ENCODE measurements around the gene NCKAP5.
A peak's percentile ranks its signal among the peaks of the same experiment; 100 is the strongest.

NCKAP5 gene

GRCh38 chr2:132780651-132781050, 787.6 kb downstream of the NCKAP5 start:
- no peak for DNase-seq

GRCh38 chr2:132779206-132779721, 789.0 kb downstream of the NCKAP5 start:
- DNase-seq = no peak

- DNase-seq = no peak
These were observed 792.0 kb downstream of the NCKAP5 start for GRCh38 chr2:132776287-132776686.

- DNase-seq = no peak
These were observed 794.1 kb downstream of the NCKAP5 start for GRCh38 chr2:132774189-132774588.

GRCh38 chr2:132773331-132773730, 794.9 kb downstream of the NCKAP5 start:
- DNase-seq = no peak

GRCh38 chr2:132772340-132772739, 795.9 kb downstream of the NCKAP5 start:
- DNase-seq = no peak

DNA sequence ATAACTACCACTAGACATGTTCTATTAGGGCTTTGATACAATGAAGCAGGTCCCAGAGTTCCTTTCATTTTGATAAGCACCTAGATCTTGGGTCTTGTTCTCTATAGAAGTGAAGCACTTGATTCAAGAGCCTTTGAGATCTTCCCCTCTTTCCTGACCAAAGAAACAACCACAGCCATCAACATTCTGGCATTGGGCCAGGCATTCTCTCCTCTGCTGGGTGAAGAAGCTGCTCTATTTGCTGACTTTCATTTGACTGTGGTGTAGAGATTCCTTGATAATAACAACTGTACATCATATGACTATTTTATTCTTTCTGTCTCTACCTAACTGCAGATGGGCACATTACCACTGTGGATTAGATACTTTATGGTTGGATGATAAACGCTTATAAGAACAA, 801.7 kb downstream of the NCKAP5 start:
- DNase-seq = no peak

GRCh38 chr2:132761437-132761836, 806.8 kb downstream of the NCKAP5 start:
- no peak for DNase-seq

- DNase-seq = no peak
These were observed 807.3 kb downstream of the NCKAP5 start for GRCh38 chr2:132760971-132761370.

DNA sequence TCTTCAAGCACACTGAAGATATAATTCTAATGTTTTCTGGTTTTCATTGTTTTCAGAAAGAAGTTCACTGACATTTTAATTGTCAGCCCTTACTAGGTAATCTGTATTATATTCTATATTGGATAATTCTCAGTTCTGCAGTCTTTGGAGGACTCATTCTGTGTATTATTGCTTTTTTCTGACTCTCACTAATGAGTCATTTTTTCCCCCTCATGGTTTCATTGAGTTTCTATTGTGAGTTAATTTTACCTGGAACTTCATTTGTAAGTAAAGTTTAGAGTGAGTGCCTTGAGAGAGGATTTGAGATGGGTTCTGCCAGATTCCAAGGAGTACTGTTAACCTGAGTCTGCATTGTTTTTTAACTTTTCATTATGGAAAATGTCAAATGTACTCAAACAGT, 807.9 kb downstream of the NCKAP5 start:
- no peak for DNase-seq

DNA sequence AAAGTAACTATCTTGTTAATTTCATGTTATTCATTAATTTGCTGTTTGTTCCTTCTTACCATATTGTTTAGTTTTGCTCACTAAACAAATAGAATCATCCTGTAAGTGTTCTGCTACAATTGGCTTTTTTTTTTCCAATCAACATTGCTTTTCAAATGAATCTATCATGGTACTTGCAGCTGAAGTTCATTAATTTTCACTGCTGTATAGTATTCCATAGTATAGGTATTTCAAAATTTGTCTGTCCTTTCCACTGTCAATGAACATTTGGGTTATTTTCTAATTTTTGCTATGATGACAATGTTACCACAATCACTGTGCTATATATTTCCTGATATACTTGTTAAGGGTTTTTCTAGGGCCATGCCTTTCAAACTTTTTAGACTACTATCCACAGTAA, 809.3 kb downstream of the NCKAP5 start:
- DNase-seq = no peak

DNA sequence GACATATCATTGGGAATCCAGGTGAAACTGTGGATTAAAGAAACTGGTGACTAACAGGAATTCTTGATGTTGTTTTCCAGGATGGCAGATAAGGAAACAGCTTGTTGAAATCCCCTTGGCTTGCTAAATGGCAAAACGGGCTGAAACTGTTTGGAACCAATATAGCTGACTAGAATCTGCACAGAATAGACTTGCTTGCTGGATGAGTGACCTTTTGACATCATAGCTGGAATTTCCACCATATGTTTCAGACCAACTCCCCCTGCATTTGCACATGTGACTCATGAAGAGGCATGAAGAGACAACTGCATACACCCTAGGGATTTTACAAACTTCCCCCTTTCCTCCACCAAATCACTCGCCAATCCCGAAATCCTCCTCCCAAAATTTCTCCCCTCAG, 810.6 kb downstream of the NCKAP5 start:
- no peak for DNase-seq

GRCh38 chr2:132757002-132757589, 811.2 kb downstream of the NCKAP5 start:
- no peak for DNase-seq

- no peak for DNase-seq
These were observed 813.3 kb downstream of the NCKAP5 start for GRCh38 chr2:132754867-132755472.

DNA sequence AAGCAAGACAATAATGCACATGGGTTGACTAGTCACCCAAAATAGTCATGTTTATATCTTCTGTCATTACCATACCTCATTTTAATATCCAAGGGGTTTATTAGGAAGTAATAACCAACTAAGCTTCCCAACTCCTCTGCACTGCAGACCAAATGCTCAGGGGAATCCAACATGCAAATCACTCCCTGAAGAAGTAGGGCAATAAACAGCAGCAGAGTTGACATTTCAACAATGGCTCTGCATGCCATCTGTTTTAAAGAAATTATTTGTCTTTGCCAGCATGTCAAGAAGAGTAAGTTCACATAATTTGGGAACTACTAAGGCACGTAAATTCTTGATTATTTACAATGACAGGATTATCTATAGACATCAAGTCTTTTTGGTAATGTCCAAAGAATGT, 813.9 kb downstream of the NCKAP5 start:
- DNase-seq = no peak

GRCh38 chr2:132752421-132753206, 815.6 kb downstream of the NCKAP5 start:
- DNase-seq = no peak

DNA sequence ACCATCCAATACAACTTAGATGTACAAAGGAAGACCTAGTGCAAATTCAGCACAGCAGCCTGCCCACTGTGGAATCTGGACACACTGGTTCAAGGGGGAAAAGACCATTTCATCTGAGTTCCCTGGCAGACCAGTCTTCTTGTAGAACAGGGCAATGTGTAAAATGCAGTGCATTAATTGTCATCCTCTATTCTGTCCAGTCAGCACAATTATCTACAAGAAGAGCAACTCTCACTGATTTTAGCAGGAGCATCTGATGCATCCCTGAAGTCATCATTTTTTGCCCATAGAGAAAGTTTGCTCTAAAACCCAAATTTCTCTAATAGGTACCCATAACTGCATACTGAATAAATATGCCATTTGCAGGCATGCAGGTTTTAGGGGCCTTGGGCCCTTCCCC, 816.4 kb downstream of the NCKAP5 start:
- DNase-seq = no peak

GRCh38 chr2:132750606-132751005, 817.7 kb downstream of the NCKAP5 start:
- DNase-seq = no peak

GRCh38 chr2:132747046-132747445, 821.2 kb downstream of the NCKAP5 start:
- no peak for DNase-seq

GRCh38 chr2:132741754-132742153, 826.5 kb downstream of the NCKAP5 start:
- no peak for DNase-seq

DNA sequence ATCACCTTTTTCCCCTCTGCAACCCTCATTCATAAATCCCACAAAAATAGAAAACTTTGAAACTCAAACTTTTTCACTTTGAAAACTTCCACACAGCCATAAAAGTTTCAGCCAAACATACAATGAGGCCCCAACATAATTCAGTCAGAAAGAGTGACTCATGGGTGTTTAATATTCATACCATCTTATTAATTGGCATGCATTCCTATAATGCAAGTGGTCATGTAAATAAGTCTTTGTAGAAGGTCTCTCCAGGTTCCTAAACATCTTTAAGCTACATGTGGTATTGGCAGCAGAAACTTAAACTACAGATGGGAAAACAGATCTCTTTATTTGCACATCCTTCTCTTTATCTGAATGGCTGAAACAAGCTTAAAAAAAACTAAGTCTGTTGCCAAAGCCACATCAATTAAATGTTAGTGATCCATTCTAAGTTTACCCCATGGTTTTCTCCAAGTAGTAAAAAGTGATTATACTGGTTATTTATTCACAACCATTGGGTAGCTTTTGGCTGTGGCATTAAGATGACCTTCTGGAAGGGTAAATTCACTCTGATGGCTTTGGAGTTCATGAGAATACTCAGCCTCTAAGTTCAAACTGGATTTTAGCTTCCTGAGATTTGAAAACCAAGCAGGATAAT, 828.1 kb downstream of the NCKAP5 start:
- DNase-seq = peak; percentile 42

DNA sequence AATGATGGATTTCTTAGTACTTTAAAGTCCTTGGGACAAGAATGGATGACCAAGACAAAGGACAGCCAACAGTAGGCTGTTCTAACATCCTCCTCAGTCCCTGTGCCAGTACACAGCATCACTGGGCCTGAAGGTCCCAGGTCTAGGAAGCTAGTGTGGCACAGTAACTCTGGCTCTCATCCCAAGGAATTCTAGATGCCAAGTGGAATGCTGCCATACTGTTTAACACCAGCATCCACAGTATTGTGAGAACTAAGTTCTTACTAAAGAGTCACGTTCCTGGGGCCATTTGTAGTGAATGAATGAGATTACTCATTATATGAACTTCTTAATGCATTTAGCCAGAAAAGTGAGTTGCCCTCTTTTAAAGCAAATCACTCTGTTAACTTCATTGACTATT, 830.0 kb downstream of the NCKAP5 start:
- no peak for DNase-seq

DNA sequence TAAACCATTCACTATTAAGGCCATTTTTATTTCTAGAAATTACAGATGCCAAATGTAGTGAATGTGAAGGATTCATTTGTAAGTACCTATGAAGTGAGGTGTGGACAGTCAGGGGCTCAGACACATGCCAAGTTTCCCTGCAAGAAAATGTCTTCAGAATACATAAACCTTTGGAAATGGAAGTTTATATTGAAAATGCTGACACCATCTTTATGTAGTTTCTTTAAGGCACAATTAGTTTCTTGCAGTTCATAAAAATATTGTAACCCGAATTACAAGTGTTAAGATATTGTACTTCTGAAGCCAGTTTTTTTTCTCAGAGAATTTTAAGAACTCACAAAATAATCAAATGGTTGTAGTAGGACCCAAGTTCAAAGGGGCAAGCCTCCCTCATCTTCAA, 832.2 kb downstream of the NCKAP5 start:
- no peak for DNase-seq

DNA sequence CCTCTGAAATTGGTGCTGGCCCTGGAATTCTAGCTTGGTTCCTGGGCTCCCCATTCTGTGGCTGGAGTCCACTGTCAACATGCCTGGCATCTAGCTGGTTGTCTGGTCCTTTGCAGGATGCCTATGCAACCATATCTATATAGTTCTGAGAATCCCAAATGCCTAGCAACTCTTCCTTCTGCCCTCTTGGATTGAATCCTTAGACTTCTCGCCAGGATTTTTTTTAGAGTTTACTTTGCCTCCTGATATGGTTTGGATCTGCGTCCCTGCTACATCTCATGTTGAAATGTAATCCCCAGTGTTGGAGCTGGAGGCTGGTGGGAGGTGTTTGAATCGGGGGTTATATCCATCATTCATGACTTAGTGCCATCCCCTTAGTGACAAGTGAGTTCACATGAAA, 833.3 kb downstream of the NCKAP5 start:
- no peak for DNase-seq

All from DMS 273 treated with DMSO at 0.1 percent for 48 hours (cell line).